Stimulated activated CD8-positive, alpha-beta memory T cell treated with anti-CD3 and anti-CD28 coated beads, Interleukin-2, amount 100 ng/mL, for 1 hour (primary cell): ENCODE data around the gene IGSF21.

Experiments used
- DNase-seq, 2 donors: peaks; one replicate each; pipeline ENCODE4 v3.0.0-alpha.2; 2020; ENCODE audit warnings: low read depth in 2 of 2

Gene IGSF21

DNA sequence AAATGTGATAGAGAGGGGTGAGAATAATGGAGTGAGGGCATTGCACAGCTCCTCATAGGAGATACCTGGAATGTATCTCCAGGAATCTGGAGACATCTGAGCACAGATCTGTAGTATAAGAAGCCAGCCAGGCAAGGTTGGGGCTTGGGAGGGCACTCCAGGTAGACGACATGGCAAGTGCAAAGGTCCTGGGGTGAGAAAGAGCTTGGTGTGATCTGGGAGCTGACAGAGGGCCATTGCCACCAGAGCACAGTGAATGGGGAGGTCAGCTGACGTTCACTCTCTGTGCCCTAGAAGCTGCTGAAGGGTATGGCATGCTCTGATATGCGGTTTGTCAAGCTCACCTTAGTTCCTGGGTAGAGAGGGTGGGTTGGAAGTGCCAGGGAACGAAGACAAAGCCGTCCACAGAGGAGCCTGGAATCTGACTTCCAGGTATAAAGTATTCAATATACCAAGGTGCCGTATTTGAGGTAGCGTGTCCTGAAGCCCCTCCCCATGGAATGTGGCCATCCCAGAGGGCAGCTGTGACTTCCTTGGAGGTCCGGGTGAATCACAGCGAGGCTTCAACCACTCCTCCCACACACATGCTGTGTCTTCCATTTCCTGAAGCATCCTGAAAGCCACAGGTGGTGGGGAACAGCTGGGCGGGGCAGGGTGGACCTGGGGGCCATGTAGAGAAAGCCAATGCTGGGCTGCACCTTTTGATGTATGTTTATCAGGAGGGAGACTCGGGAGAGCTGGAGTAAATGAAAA is 190.5 kb downstream of the IGSF21 start:
- no peak for DNase-seq

DNA sequence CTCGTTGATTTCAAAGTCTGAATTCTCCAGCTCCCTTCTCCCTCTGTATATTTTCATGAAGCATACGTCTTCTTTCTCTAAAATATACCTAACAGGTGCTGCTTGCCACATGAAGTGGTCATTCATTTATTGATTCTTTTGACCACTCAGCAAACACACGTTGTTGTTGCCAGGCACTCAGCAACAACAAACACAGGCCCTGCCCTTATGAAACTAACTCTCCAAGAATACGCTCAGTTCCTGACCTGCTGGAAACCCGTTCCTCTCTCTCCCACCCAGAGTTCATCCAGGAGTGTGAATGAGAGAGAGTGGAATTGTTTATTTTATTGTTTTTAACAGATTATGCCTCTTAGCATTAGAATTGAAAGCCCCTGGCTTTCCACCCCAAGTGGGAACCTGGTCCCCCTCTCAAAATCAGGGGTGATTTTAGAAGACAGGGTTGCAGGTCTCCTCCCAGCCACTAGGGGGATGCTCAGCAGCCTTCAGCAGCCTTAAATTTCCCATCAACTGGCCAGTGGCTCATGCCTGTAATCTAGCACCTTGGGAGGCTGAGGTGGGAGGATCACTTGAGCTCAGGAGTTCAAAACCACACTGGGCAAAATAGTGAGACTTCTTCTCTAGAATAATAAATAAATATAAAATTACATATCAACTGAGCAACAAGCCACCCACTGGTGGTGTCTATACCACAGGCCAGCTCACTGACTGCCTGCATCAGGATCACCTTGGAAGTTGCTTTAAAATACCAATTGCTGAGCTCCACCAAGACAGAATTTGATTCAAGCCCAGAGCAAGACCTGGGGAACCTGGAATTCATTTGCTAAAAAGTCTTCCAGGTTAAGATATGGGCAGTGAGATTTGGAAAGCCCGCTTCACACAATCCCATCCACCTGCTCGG is 192.1 kb downstream of the IGSF21 start:
- no peak for DNase-seq

GRCh38 chr1:18300376-18300775 is 192.8 kb downstream of the IGSF21 start:
- no peak for DNase-seq

- no peak for DNase-seq
These were observed 195.3 kb downstream of the IGSF21 start for GRCh38 chr1:18302788-18303413.

DNA sequence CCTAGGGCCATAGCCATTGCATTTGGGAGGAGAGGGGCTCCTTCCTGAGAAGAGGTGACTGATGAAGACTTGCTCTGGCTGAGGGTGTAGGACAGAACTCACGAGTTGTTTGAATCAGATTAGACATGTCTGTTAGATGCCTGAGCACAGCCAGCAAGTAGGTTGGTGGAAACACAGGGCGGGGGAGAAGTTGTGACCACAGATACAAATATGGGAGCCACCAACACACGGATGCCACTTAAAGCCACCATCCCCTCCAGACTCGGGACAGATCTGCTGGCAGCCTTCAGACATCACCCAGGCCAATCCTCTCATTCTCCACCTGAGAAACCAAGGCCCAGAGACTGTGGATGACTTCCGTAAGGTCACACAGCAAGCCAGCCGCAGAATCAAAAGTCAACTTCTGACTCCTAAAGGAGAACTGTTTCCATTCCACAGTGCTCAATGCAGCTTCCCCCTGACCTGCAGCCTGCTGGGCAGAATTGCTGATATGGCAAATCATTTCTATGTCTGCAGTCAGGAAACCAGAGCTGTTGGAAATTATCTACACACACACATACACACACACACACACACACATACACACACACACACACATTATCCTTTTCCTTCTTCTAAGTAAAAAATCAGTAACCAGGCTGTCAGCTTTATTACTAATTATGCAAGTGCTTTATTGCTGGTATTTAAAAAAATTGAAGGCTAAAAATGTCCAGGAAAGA is 196.7 kb downstream of the IGSF21 start:
- DNase-seq, result no peak

DNA sequence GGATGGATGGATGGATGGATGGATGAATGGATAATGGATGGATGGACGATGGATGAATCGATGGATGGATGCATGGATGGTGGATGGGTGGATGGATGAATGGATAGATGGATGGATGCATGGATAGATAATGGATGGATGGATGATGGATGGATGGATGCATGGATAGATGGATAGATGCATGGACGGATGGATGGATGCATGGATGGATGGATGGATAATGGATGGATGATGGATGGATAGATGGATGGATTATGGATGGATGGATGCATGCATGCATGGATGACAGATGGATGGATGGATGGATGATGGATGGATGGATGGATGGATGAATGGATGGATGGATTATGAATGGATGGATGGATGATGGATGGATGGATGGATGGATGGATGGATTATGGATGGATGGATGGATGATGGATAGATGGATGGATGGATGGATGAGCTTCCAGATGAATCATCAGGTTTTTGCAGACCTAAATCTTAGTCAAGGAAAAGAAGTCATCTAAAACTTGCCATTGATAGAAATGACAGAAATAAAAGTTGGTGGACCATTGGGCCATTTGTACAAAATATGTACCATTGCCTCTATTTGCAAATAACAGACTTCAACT is 197.7 kb downstream of the IGSF21 start:
- DNase-seq, result no peak

GRCh38 chr1:18307329-18307898 is 199.8 kb downstream of the IGSF21 start:
- no peak for DNase-seq

GRCh38 chr1:18309552-18310155 is 202.1 kb downstream of the IGSF21 start:
- no peak for DNase-seq

- no peak for DNase-seq
These were observed 205.4 kb downstream of the IGSF21 start for GRCh38 chr1:18312961-18313360.

DNA sequence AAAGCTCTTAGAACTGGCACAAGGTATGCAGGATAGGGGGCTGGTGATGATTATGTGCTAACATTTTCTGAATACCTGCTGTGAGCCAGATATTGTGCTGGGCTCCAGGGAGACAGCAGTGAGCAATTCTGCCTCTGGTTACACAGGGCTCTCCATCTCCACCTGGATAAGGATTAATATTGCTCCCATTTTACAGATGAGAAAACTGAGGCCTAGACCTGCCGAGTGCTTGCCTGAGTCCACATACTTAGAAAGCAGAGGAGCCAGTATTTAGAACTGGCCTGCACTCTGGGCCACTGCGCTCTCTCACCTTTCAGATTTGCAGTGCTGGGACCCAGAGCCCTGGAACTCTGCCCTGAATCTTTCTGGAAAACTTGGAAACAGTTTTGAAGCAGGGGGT is 205.9 kb downstream of the IGSF21 start:
- DNase-seq, result no peak

DNA sequence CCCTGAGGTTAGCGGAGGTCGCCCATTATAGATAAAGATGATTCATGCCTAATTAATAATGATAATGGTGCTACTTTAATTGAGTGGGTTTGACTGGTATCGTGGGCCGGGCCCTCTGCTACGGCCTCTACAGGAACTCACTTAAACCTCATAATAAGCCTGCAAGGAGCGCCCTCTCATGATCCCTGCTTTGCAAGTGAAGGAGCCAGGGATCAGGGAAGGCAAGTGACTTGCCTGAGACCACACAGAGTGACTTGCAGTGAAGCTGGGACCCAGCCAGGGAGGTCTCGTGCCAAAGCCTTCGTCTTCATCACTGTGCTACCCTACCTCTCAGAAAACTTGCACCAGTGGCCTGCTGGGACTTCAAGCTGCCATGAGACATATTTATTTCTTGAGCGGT is 206.8 kb downstream of the IGSF21 start:
- no peak for DNase-seq

DNA sequence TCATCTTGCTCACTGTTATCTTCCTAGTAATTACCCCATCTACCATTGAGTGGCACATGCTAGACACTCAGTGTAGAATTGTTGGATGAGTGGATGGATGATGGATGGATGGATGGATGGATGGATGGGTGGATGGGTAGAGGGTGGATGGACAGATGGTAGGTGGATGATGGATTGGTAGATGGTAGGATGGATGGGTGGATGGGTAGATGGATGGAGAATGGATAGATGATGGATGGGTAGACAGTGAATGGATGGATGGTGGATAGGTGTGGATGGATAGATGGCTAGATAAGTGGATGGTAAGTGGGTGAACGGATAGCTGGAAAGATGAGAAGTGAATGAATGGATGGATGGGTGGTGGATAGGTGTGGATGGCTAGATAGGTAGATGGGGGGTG is 207.9 kb downstream of the IGSF21 start:
- no peak for DNase-seq

DNA sequence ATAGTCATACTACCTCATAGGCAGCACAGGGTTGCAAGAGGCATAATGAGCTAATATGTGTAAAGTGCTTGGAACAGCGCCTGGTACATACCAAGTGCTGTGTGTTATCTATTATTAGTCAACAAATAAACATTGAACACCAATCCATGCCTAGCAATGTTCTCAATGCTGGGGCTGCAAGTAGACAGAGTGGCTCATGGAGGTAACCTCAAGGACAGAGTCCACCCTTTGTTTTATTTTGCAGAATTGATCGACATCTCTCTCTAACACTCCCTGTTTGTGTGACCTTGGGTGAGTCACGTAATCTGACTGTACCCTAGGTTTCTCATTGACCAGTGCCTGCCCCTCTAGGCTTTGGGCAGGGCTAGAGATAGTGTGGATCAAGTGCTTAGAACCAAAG is 209.2 kb downstream of the IGSF21 start:
- DNase-seq, result no peak

- DNase-seq, result no peak
These were observed 211.5 kb downstream of the IGSF21 start for GRCh38 chr1:18319099-18319498.

GRCh38 chr1:18320051-18320450 is 212.5 kb downstream of the IGSF21 start:
- DNase-seq, result no peak

- DNase-seq, result no peak
These were observed 214.9 kb downstream of the IGSF21 start for GRCh38 chr1:18322368-18323032.

DNA sequence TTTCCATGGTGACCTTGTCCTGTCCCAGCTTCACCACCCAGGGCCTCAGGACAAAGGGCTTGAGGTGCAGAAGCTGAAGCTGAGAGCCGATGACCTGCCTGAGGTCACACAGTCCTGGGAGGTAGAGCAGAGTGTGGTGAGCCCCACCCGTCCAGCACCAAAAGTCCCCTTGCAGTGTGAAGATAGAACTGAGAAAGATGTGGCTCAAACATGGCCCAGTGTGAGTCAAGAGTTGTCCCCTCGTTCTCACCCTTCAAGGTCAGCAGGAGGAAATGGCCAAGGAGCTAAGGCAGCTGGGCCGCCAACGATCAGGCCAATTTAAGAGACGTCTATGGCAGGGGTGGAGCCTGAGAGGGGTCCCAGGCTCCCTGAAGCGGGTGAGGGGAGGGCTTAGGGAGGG is 215.7 kb downstream of the IGSF21 start:
- DNase-seq, result no peak

- no peak for DNase-seq
These were observed 216.6 kb downstream of the IGSF21 start for GRCh38 chr1:18324246-18324645.

GRCh38 chr1:18325136-18325535 is 217.5 kb downstream of the IGSF21 start:
- DNase-seq, result no peak

- no peak for DNase-seq
These were observed 218.8 kb downstream of the IGSF21 start for GRCh38 chr1:18326211-18326897.
